HG03025 (cell line): Measurements from ENCODE around the gene STARD7.
"Not testable (repeated sequence)": the region's sequence is repeated elsewhere in the genome, so short reads cannot be mapped to it uniquely, and the experiment has no call there.

Source experiments
- ATAC-seq: cut with Tn5 transposase; IDR thresholded peaks from one replicate; pipeline ENCODE4 v1.9.1; 2021; ENCODE audit warnings: mild to moderate bottlenecking, moderate library complexity; ENCODE audit not compliant: unreplicated experiment, low FRiP score

The STARD7 gene

GRCh38 chr2:96236882-96237281 lies 28.3 kb upstream of the STARD7 start:
- no peak for ATAC-seq

GRCh38 chr2:96233880-96234316 lies 25.3 kb upstream of the STARD7 start:
- ATAC-seq: peak; percentile 83

GRCh38 chr2:96233436-96233835 lies 24.8 kb upstream of the STARD7 start:
- ATAC-seq: no peak

GRCh38 chr2:96231316-96231715 lies 22.7 kb upstream of the STARD7 start:
- ATAC-seq: no peak

GRCh38 chr2:96225016-96225533 lies 16.4 kb upstream of the STARD7 start:
- ATAC-seq: no peak

- not testable (repeated sequence) for ATAC-seq
Measured at GRCh38 chr2:96221106-96221505, 12.5 kb upstream of the STARD7 start.

GRCh38 chr2:96219959-96220358 lies 11.3 kb upstream of the STARD7 start:
- ATAC-seq: not testable (repeated sequence)

GRCh38 chr2:96218508-96219131 lies 10.0 kb upstream of the STARD7 start:
- ATAC-seq: no peak

GRCh38 chr2:96214554-96214953 lies 5.9 kb upstream of the STARD7 start:
- ATAC-seq: no peak

GRCh38 chr2:96213379-96213778 lies 4.8 kb upstream of the STARD7 start:
- ATAC-seq: no peak

GRCh38 chr2:96212339-96212738 lies 3.7 kb upstream of the STARD7 start:
- no peak for ATAC-seq

- no peak for ATAC-seq
Measured at GRCh38 chr2:96209729-96210085, 1.1 kb upstream of the STARD7 start.

- ATAC-seq: no peak
Measured at GRCh38 chr2:96209011-96209728, 543 bp upstream of the STARD7 start.

GRCh38 chr2:96207774-96208142 lies 869 bp downstream of the STARD7 start:
- peak; percentile 17 for ATAC-seq

- no peak for ATAC-seq
Measured at GRCh38 chr2:96207073-96207773, 1.4 kb downstream of the STARD7 start.

GRCh38 chr2:96205888-96206287 lies 2.7 kb downstream of the STARD7 start:
- no peak for ATAC-seq

GRCh38 chr2:96204836-96205624 lies 3.6 kb downstream of the STARD7 start:
- ATAC-seq: no peak

GRCh38 chr2:96203130-96204028 lies 5.2 kb downstream of the STARD7 start:
- no peak for ATAC-seq

- ATAC-seq: no peak
Measured at GRCh38 chr2:96202152-96202854, 6.3 kb downstream of the STARD7 start.
